ENCODE data around the gene PLEKHB2. TPM values are rescaled to one million over a fixed set of nuclear protein-coding genes. Genes with fewer than 3 reads are reported as not detected.

Gene PLEKHB2
- total and polyA plus RNA-seq, 10 of the 15 experiments (the other 5 are each of a cell fraction or from before 2014, with no cell fraction given) = 12.3 to 55.6 (median 26.2) TPM

DNA sequence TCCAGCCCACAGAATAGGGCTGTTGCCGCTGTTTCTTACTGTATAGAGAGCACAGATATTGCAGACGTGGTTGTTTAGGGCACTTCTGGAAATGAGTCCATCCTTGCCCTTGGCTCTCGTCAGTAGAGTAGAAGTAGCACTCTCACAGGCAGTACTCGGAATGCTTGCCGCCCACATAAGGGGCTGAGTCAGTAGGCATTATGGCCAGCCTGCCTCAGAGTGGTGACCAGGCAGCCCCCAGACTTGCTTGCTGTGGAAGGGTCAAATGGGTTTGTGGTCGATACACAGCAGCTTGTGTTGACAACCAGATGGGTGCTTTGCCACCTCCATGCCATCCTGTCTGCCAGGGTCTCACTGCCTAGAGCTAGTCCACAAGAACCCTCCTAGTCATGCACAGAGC lies 38.7 kb downstream of the PLEKHB2 start:
- H3K36me3 ChIP-seq (ENCODE audit: control insufficient read depth in 2 of 2, insufficient read depth in 2 of 2, low read length in 1 of 2) = peaks cover 19 to 46% of the 10 kb centered on the region in 2 experiments
- no peaks in the 10 kb centered on the region; the same call in 2 of the 3 replicates for H3K9me3 ChIP-seq (replicated peaks; ENCODE audit: control insufficient read depth, insufficient read depth, low read length)
- no peak overlapping the region for H3K4me2 ChIP-seq (ENCODE audit: control insufficient read depth, insufficient read depth)
- H3K27me3 ChIP-seq (replicated peaks in 1 of 2; ENCODE audit: control insufficient read depth in 2 of 2, insufficient read depth in 2 of 2, low read length in 1 of 2) = no peaks in the 10 kb centered on the region
- POLR2A ChIA-PET = no interaction called here
- WGBS (ENCODE audit: insufficient coverage, insufficient replicate concordance, low lambda C conversion rate, missing lambda C conversion rate) = 82% methylated on average over 6 of the region's 6 CpGs
- no peaks in the 10 kb centered on the region for H3K79me2 ChIP-seq (ENCODE audit: control insufficient read depth, insufficient read depth, low read length)
- in situ Hi-C loops (cut with MboI) = no loop called here
- no peak overlapping the region for H2AFZ ChIP-seq (ENCODE audit: control insufficient read depth, low read depth, low read length)
- CTCF ChIA-PET = no interaction called here
- peaks cover 15% of the 10 kb centered on the region for H3K4me1 ChIP-seq (ENCODE audit: control insufficient read depth, insufficient read depth, low read length)
- TF ChIP-seq MYB (IDR thresholded peaks at IDR 0.05; ENCODE audit: borderline replicate concordance, low read depth, low read length) (no peak), PML (IDR thresholded peaks at IDR 0.05; ENCODE audit: low read length) (no peak), RB1 (IDR thresholded peaks at IDR 0.05; ENCODE audit: borderline replicate concordance) (no peak), MTA3 (IDR thresholded peaks at IDR 0.05; ENCODE audit: borderline replicate concordance, low read length) (no peak), DPF2 (IDR thresholded peaks at IDR 0.05) (no peak), NFYB (IDR thresholded peaks at IDR 0.05; ENCODE audit: insufficient read depth, low read depth, low read length) (no peak), WRNIP1 (IDR thresholded peaks at IDR 0.05; ENCODE audit: borderline replicate concordance, low read depth, low read length) (no peak), FOXK2 (IDR thresholded peaks at IDR 0.05) (no peak), RBBP5 (conservative IDR thresholded peaks at IDR 0.05) (no peak), RELA (IDR thresholded peaks at IDR 0.05; ENCODE audit: borderline replicate concordance, partially characterized antibody) (no peak), ZNF384 (IDR thresholded peaks at IDR 0.05; ENCODE audit: borderline replicate concordance, low read depth, low read length) (no peak)
- TF ChIP-seq, protein P1, sequence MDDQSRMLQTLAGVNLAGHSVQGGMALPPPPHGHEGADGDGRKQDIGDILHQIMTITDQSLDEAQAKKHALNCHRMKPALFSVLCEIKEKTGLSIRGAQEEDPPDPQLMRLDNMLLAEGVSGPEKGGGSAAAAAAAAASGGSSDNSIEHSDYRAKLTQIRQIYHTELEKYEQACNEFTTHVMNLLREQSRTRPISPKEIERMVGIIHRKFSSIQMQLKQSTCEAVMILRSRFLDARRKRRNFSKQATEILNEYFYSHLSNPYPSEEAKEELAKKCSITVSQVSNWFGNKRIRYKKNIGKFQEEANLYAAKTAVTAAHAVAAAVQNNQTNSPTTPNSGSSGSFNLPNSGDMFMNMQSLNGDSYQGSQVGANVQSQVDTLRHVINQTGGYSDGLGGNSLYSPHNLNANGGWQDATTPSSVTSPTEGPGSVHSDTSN (IDR thresholded peaks at IDR 0.05; ENCODE audit: insufficient replicate concordance, low read depth, low read length) = no peak
- TF ChIP-seq, protein P2, sequence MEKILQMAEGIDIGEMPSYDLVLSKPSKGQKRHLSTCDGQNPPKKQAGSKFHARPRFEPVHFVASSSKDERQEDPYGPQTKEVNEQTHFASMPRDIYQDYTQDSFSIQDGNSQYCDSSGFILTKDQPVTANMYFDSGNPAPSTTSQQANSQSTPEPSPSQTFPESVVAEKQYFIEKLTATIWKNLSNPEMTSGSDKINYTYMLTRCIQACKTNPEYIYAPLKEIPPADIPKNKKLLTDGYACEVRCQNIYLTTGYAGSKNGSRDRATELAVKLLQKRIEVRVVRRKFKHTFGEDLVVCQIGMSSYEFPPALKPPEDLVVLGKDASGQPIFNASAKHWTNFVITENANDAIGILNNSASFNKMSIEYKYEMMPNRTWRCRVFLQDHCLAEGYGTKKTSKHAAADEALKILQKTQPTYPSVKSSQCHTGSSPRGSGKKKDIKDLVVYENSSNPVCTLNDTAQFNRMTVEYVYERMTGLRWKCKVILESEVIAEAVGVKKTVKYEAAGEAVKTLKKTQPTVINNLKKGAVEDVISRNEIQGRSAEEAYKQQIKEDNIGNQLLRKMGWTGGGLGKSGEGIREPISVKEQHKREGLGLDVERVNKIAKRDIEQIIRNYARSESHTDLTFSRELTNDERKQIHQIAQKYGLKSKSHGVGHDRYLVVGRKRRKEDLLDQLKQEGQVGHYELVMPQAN (conservative IDR thresholded peaks at IDR 0.05) = no peak
- ATAC-seq (no peak), FAIRE-seq (no peak), DNase-seq (ENCODE audit: low read depth, low spot score) (no peak)
- H3K9ac ChIP-seq (ENCODE audit: control insufficient read depth, insufficient read depth, low read length) = no peak overlapping the region
- no peak overlapping the region for H3K4me3 ChIP-seq
- BruUV-seq (replicated peaks) = no TSS peak
- H4K20me1 ChIP-seq (ENCODE audit: control insufficient read depth, insufficient read depth) = no peaks in the 10 kb centered on the region
- SMC1A ChIA-PET (ENCODE audit: uncharacterized antibody, unreplicated experiment) = no interaction called here
- no peak overlapping the region for H3K27ac ChIP-seq (ENCODE audit: control insufficient read depth, insufficient read depth)
- RAD21 ChIA-PET (ENCODE audit: unreplicated experiment) = no interaction called here
- intact Hi-C loops (cut with micrococcal nuclease; ENCODE audit: unreplicated experiment) = no loop called here

All from GM12878 (cell line).